Left ventricle myocardium inferior (tissue), 1 donor: ENCODE data around the gene MCRIP1. TPM values are rescaled to one million over a fixed set of nuclear protein-coding genes. Genes with fewer than 3 reads are reported as not detected.

Experiments
- DNase-seq: peaks from one replicate; pipeline ENCODE4 v3.0.0-alpha.2; 2020
- H3K27ac ChIP-seq: fragments of 200-600 bp; replicated peaks from 2 replicates; pipeline ENCODE4 v1.8.0; 2021
- H3K27me3 ChIP-seq: fragments of 200-600 bp; 2 replicates; pipeline ENCODE4 v1.8.0; 2021; ENCODE audit warnings: low read depth
- H3K36me3 ChIP-seq: fragments of 200-600 bp; 2 replicates; pipeline ENCODE4 v1.8.0; 2021
- H3K4me1 ChIP-seq: fragments of 200-600 bp; 2 replicates; pipeline ENCODE4 v1.8.0; 2021
- H3K4me3 ChIP-seq: fragments of 200-600 bp; 2 replicates; pipeline ENCODE4 v1.8.0; 2021; ENCODE audit warnings: mild to moderate bottlenecking, moderate library complexity
- H3K9me3 ChIP-seq: fragments of 200-600 bp; replicated peaks from 2 replicates; pipeline ENCODE4 v1.8.0; 2021
- intact Hi-C: fragments of 100-400 bp; cut with micrococcal nuclease; formaldehyde crosslinking; loops from one replicate; pipeline ENCODE4 v1.11.0; 2022
- long read RNA-seq: library from polyadenylated mRNA; unstranded; transcript quantifications from one replicate; pipeline ENCODE4 v2.0.0, GENCODE V29; 2021
- total RNA-seq: library from RNA; stranded (reverse); fragmentation: NEBNext Ultra II Directional; extraction: Animal tissue kit (Norgen Biotek cat#: 25700); gene quantifications from one replicate; pipeline ENCODE4 v1.2.1, GENCODE V29; 2021
- TF ChIP-seq, protein P1 (sequence below): fragments of 200-600 bp; IDR thresholded peaks from 2 replicates; pipeline ENCODE4 v1.8.0; 2021; ENCODE audit warnings: antibody characterized with exemption, mild to moderate bottlenecking, borderline replicate concordance
- donor health status: DM: no; HTN: yes; CAD: no; lungs with severe emphysema.

MCRIP1 gene, protein sequence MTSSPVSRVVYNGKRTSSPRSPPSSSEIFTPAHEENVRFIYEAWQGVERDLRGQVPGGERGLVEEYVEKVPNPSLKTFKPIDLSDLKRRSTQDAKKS
- 110 TPM for total RNA-seq
- long read RNA-seq, transcript MCRIP1-201 (5 exons, 1,209 nt), result major isoform, 72 of 125 reads
- long read RNA-seq, transcript MCRIP1-207 (4 exons, 2,775 nt), result minor isoform, 7 of 125 reads
- long read RNA-seq, transcript MCRIP1-203 (6 exons, 925 nt), result minor isoform, 26 of 125 reads
- long read RNA-seq, partial matches to known transcripts, result 4 of 125 reads
- long read RNA-seq, other reads (novel, unspliced or antisense), result 9 of 125 reads

DNA sequence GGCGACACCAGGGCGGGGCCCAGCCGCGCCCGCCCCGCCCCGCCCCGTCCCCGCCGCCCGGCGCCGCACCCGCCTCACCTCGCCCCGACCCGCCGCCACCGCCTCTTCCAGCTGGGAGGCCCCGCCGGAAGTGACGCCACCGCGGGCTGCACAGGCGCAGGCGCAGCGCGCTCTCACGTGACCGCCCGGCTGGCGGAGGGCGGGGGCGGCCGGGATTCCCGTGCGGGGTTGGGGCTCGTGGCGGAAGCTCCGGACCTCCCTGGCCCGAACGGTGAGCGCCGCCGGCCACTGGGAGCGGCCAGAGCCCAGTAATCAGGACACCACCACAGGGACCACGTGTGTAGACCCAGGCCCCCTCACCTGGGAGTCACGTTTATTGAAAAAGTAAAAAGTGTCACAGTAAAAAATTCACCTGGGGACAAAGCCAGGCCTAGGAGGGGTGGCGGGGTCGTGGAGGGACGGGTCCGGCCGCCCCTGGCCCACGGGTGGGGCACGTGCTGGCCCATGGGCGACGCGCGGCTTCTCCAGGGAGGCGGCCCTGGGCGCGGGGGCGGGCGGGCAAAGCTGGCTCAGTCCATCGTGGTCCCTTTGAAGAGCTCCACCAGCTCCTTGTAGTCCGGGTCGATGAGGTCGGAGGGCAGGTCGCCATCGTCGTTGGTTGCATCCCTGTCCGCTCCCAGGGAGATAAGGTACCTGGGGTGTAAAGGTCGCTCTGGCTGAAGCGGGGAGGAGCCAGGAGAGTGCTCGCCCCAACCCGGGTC, at the start of gene MCRIP1:
Gene MCRIP1, minus strand, starts transcription at position 132 of the 761 bp plus-strand sequence. CDS start 8,785 bp downstream, outside the sequence.
- peak within 1 kb of the TSS; percentile 96 for H3K4me3 ChIP-seq
- H3K4me1 ChIP-seq, result peaks cover 52% of the 10 kb centered on the region
- no peaks in the 10 kb centered on the region for H3K27me3 ChIP-seq
- peak; percentile 96 for DNase-seq
- intact Hi-C loops, result no loop called here
- TF ChIP-seq, protein P1, sequence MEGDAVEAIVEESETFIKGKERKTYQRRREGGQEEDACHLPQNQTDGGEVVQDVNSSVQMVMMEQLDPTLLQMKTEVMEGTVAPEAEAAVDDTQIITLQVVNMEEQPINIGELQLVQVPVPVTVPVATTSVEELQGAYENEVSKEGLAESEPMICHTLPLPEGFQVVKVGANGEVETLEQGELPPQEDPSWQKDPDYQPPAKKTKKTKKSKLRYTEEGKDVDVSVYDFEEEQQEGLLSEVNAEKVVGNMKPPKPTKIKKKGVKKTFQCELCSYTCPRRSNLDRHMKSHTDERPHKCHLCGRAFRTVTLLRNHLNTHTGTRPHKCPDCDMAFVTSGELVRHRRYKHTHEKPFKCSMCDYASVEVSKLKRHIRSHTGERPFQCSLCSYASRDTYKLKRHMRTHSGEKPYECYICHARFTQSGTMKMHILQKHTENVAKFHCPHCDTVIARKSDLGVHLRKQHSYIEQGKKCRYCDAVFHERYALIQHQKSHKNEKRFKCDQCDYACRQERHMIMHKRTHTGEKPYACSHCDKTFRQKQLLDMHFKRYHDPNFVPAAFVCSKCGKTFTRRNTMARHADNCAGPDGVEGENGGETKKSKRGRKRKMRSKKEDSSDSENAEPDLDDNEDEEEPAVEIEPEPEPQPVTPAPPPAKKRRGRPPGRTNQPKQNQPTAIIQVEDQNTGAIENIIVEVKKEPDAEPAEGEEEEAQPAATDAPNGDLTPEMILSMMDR, result no peak
- H3K9me3 ChIP-seq, result no peaks in the 10 kb centered on the region
- no peaks in the 10 kb centered on the region for H3K36me3 ChIP-seq
- peak within 1 kb of the TSS; percentile 94 for H3K27ac ChIP-seq

DNA sequence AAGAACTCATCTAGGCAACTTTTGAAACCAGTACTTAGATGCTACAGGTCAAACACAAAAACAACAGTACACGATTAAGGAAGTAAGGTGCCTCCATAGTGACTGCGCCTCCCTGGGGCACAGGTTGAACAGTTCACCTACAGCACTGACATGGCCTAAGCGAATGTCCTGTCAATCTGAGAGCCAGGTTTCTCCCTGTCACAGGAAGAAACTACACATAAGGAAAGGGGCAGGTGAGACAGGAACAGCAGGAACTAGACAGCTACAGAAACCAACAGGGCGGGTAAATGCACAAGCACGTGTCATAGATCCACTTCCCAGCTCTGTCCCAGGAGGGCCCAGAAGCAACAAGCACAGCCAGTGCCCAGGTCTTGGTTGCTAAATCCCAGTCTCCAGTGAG, 46.0 kb upstream of the MCRIP1 start:
- TF ChIP-seq, protein P1, result no peak
- DNase-seq, result no peak
- H3K4me1 ChIP-seq, result peaks cover 1% of the 10 kb centered on the region
- no peak overlapping the region for H3K4me3 ChIP-seq
- H3K9me3 ChIP-seq, result no peaks in the 10 kb centered on the region
- intact Hi-C loops, result no loop called here
- no peak overlapping the region for H3K27ac ChIP-seq
- peaks cover 39% of the 10 kb centered on the region for H3K36me3 ChIP-seq
- H3K27me3 ChIP-seq, result no peaks in the 10 kb centered on the region

DNA sequence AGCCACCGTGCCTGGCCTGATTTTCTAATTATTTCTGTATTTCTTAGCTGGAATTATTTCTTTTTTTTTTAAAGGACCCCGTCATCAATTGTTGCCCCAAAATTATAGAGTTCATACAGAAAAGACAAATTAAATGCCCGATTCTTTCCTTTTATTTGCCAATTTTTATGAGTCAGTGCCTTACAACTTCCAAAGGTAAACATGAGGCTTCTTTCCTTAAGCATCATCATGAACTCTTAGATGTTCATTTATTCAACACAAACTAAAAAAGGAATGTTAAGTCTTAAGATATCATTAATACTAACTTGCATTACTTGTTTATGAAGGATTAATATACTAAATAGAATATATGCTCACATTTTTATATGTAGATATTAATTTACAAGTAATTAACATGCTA, 45.2 kb upstream of the MCRIP1 start:
- H3K36me3 ChIP-seq, result peaks cover 30% of the 10 kb centered on the region
- no peak for DNase-seq
- intact Hi-C loops, result no loop called here
- H3K4me1 ChIP-seq, result peaks cover under 1% of the 10 kb centered on the region
- H3K27me3 ChIP-seq, result no peaks in the 10 kb centered on the region
- no peaks in the 10 kb centered on the region for H3K9me3 ChIP-seq
- H3K27ac ChIP-seq, result no peak overlapping the region
- TF ChIP-seq, protein P1, result no peak
- H3K4me3 ChIP-seq, result no peak overlapping the region

DNA sequence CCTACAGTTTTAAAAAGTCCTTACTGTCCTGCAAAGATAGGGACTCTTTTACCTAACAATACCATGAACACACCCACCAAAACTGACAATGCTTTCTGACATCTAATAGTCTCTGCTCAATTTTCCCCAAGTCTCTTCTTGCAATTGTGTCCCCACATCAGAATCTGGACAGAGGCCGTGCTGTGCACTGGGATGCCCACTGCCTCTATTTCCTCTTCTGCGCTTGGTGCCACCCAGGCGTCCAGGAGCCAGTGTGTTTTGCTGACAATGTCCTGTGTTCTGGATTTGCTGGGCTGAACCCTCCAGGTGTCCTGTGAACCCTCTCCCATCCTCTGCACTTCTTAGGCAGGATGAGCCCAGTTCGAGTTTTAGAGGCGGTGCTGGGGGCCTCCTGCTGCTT, 44.5 kb upstream of the MCRIP1 start:
- TF ChIP-seq, protein P1, result no peak
- Histone ChIP-seq H3K27me3 (no peaks in the 10 kb centered on the region), H3K36me3 (peaks cover 24% of the 10 kb centered on the region), H3K4me3 (no peak overlapping the region), H3K27ac (no peak overlapping the region), H3K9me3 (no peaks in the 10 kb centered on the region), H3K4me1 (peaks cover 7% of the 10 kb centered on the region)
- intact Hi-C loops, result no loop called here
- no peak for DNase-seq

DNA sequence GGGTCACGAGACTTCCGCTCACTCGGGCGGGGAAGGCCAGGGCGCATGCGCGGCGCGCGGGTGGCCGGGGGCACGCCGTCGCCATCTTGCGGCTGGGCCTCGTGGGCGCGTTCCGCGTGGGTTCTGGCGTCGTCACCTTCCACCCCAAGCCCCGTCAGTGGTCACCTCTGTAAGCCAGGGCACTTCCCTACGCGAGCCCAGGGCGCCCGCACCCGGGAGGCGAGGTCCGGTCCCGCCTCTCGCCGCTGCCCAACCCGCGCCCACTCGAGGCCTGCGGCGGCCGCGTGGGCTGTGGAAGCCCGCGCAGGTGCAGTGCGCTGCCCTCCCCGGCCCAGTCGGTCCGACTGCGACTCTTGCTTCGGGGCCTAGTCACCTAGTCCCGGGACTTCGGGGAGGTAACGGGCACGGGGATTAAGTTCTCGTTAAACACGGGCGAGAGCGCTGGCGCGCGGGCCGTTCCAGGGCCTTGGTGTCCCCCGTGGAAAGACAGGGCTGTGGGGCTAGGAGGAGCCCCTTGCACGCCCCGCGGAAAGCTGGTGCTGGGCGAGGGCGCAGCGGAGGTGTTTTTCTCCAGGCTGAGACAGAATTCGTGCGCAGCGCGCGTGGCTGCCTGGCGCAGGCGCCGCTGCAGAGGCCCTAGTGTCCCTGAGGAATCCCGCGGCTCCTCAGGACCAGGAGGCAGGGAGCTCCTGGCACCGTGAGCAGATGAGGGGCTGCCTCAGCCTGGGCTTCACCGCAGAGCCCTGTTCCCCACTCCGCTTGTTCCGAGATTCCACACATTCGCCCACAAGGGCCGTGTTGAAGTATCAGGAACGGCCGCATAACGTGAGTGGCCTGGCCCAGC, 38.5 kb upstream of the MCRIP1 start:
- DNase-seq, result peak; percentile 95
- peak overlapping the region; percentile 99 for H3K27ac ChIP-seq
- H3K36me3 ChIP-seq, result peaks cover 26% of the 10 kb centered on the region
- H3K9me3 ChIP-seq, result no peaks in the 10 kb centered on the region
- intact Hi-C loops, result no loop called here
- peak overlapping the region; percentile 85 for H3K4me3 ChIP-seq
- TF ChIP-seq, protein P1, result peak; percentile 45
- peaks cover 61% of the 10 kb centered on the region for H3K4me1 ChIP-seq
- H3K27me3 ChIP-seq, result no peaks in the 10 kb centered on the region
